HG03575 (cell line): Measurements from ENCODE around the gene PRR3.
"Not testable (repeated sequence)": the region's sequence is repeated elsewhere in the genome, so short reads cannot be mapped to it uniquely, and the experiment has no call there.

Experiments
- ATAC-seq: cut with Tn5 transposase; IDR thresholded peaks from one replicate; pipeline ENCODE4 v1.9.1; 2021; ENCODE audit not compliant: unreplicated experiment, insufficient number of reproducible peaks, low FRiP score; ENCODE audit errors: extremely low read depth

The PRR3 gene

DNA sequence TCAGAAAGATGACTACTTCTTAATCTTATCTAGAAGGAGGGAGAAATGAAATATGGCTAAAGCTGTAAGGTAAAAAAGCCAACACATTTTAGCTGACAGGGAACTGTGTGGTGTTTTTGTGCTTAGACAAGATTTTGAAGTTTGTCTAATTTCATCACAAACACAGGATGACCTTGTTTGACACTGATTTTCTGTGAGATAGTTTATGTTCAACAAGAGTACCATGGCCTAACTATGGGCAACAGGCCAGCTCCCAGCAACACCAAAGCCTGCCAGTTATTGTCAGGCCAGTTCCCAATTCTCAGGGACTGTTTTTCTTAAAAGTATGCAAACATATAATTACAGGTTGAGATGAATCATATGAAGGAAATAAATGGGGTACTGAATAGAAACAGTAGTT lies 8.7 kb downstream of the PRR3 start:
- ATAC-seq, result no peak

DNA sequence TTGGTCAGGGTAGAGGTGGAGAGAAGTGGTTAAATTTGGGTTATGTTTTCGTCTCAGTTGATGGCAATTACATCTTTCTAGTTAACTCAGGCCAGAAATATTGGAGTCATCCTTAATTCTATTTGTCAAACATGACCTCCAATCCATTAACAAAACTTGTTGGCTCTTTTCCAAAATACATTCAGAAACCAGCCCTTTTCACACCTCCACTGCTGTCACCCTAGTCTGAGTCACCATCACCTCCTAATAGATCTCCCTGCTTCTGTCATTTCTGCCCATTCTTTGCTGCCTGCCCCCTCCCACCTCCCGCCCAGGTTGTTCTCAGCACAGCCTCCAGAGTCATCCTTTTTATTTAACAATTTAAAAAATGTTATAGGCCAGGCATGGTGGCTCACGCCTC lies 11.2 kb downstream of the PRR3 start:
- ATAC-seq, result no peak

DNA sequence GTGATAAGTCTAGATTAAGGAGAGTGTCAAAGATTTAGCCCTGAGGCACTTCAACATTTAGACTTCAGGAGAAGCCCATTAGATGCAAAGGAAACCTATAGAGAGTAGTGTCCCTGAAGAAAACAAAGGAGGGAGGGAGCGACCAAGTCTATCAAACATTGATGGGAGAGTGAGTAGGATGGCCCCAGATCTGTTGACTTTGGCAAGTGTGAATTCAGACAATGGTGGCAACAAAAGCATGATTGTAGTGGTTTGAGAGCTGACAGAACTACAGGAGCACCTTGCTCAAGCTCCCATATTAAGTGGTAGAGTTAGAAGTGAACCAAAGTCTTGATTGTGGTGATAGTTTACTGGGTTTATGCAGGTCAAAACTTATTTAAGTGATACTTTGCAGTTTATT lies 13.2 kb downstream of the PRR3 start:
- no peak for ATAC-seq

GRCh38 chr6:30570740-30571074 lies 13.6 kb downstream of the PRR3 start:
- ATAC-seq, result no peak

GRCh38 chr6:30571075-30571761 lies 14.1 kb downstream of the PRR3 start, which contains the start of gene ABCF1:
TSS of gene ABCF1 (plus strand) at chr6:30571442. CDS start at chr6:30571488, 46 bp downstream.
- peak; percentile 53 for ATAC-seq

DNA sequence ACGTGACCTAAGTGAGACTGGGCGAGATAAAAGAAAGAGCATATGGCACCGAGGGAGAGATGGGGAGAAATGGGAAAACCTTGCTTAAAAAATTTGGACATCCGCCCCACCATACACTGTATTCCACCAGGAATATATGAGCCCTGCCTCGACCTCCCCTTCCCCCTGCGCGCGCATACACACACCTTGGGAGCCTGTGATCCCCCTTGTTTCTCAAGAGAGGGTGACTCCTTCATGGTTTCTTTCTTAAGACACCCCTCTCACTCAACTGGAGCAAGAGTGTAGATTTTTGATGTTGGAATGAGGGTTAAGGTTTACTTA lies 14.6 kb downstream of the PRR3 start:
- no peak for ATAC-seq

DNA sequence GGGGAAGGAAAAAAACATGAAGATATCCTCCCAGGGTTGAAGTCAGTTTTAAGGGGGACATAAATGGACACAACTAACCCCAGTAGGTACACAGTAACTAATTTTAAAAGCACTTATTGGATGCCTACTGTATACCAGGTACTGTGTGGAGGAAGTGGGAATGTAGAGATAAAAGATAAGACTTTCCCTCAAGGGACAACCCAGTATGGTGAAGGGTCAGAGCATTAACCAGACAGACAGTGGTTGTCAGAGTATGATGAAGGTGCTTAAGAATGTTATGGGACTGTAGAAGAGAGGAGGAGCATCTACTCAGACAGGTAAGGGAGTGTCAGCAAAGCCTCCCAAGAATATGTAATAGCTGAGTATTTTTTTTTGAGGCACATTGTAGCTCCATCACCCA lies 15.1 kb downstream of the PRR3 start:
- no peak for ATAC-seq

- no peak for ATAC-seq
Measured at GRCh38 chr6:30573113-30573512, 16.0 kb downstream of the PRR3 start.

DNA sequence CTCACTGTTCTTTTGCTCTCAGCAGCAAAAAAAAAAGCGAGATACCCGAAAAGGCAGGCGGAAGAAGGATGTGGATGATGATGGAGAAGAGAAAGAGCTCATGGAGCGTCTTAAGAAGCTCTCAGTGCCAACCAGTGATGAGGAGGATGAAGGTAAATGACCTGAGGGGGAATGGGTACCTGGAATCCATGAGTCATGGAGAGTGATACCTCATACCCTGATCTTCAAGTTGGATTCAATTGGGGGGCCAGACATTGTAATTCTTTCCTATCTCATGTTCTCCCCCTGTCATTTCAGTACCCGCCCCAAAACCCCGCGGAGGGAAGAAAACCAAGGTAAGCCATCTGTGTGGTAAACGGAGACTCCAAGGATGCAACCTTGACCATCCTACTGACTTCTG lies 21.0 kb downstream of the PRR3 start:
- ATAC-seq, result no peak

DNA sequence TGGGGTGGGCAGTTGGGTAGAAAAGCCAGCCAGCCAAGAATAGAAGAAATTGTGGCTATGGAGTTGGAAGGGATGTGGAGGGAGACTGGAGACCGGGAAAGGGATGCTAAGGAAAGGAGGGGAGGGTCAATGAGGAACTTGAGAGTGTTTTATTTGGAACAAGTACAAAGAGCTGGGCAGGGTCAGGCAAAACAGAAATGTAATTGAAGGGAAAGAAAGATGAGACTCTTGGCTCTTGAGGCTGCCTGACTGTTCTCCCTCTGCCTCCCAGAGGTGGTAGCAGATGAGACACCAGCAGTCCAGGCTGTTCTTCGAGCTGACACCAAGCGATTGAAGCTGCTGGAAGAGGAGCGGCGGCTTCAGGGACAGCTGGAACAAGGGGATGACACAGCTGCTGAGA lies 26.8 kb downstream of the PRR3 start:
- no peak for ATAC-seq

DNA sequence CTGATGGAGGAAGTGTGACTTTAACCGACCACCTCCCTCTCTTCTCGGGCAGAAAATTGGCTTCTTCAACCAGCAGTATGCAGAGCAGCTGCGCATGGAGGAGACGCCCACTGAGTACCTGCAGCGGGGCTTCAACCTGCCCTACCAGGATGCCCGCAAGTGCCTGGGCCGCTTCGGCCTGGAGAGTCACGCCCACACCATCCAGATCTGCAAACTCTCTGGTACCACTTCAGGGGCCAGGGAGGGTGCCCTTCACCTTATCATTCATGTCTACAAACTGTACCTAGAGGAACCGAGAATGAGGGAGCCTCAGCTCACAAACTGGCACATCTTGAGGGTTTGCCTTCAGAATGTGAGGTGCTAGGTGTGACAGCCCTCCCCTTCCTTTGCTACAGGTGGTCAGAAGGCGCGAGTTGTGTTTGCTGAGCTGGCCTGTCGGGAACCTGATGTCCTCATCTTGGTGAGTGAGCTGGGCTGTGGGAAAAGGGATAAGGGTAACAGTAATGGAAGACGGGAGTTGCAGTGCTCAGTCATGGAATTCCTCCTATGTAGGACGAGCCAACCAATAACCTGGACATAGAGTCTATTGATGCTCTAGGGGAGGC lies 32.8 kb downstream of the PRR3 start:
- no peak for ATAC-seq

- no peak for ATAC-seq
Measured at GRCh38 chr6:30590509-30590908, 33.4 kb downstream of the PRR3 start.

GRCh38 chr6:30591008-30591407 lies 33.9 kb downstream of the PRR3 start:
- no peak for ATAC-seq

DNA sequence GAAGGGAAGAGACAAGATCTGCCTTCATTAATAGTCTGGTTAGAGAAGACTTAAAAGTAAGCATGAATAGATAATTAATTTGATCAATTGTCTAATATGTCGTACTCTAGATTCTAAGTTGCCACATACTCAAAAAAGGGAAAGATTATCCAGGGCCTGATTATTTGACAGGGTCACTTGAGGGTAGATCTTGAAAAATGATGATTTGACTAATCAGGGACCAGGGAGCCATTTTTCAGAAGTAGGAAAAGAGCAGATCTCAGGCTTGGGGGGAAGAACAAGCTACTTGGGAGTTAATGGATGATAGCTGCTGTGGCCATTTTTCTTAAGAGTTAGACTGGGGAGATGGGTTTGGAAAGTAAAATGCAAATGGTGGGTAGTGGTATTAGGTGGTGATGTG lies 35.2 kb downstream of the PRR3 start:
- ATAC-seq, result no peak

DNA sequence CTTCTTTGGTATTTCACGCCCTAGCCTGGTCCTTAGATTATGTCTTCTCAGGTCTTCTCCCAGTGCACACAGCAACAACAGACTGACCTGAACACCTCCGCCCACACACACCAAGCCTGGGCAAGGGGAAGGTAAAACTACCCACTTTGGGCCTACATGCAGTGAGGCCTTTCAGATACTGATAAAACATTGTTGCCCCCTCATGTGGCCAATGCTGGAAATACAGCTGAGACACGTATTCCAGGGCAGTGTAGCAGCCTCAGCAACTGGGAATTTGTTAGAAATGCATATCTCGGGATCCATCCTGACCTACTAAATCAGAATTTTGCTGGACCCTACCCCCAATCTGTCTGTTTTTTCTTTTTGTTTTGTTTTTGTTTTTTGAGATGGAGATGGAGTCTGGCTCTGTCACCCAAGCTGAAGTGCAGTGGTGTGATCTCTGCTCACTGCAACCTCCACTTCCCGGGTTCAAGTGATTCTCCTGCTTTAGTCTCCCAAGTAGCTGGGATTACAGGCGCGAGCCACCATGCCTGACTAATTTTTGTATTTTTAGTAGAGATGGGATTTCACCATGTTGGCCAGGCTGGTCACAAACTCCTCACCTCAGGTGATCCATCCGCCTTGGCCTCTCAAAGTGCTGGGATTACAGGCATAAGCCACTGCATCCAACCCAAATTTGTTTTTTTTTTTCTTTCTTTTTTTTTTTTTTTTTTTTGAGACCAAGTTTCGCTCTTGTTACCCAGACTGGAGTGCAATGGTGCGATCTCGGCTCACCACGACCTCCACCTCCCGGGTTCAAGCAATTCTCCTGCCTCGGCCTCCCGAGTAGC lies 40.4 kb downstream of the PRR3 start:
- not testable (repeated sequence) for ATAC-seq

DNA sequence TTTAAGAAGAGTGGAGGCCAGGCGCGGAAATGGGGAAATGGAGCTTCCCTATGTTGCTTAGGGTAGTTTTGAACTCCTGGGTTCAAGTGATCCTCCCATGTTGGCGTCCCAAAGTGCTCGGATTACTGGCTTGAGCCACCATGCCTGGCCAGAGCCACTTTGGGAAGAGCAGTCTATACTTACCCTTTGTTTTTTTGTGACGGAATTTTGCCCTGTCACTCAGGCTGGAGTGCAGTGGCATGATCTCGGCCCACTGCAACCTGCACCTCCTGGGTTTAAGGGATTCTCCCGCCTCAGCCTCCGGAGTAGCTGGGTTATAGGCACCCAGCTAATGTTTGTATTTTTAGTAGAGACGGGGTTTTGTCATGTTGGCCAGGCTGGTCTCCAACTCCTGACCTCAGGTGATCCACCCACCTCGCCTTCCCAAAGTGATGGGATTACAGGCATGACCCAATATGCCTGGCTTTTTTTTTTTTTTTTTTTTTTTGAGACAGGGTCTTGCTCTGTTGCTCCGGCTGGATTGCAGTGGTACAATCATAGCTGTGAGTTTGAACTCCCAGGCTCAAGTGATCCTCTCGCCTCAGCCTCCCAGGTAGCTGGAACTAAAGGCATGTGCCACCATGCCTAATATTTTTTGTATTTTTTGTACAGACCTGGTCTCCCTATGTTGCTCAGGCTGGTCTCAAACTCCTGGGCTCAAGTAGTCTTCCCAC lies 42.0 kb downstream of the PRR3 start:
- ATAC-seq, result no peak

DNA sequence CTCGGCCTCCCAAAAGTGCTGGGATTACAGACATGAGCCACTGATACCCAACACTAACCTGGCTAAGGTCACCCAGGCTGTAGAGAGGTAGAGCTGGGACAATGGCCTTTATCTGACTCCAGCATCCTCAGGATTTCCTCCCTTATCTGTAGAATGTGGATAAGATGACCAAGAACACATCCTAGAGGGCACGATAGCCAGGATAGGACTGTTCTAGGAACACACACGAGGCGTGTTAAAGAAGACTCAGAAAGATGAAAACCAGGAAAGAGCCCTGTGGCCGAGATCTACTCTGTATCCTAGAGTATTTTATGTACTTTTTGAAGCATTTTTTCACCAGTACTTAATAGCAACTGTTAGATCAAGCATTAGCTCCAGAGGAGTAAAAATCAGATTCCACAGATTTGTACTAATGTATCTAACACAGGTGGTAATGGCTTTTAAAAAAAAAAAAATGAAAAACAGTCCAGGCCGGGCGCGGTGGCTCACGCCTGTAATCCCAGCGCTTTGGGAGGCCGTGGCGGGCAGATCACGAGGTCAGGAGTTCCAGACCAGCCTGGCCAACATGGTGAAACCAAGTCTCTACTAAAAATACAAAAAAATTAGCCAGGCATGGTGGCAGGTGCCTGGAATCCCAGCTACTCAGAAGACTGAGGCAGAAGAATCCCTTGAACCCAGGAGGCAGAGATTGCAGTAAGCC lies 42.7 kb downstream of the PRR3 start:
- ATAC-seq, result no peak

DNA sequence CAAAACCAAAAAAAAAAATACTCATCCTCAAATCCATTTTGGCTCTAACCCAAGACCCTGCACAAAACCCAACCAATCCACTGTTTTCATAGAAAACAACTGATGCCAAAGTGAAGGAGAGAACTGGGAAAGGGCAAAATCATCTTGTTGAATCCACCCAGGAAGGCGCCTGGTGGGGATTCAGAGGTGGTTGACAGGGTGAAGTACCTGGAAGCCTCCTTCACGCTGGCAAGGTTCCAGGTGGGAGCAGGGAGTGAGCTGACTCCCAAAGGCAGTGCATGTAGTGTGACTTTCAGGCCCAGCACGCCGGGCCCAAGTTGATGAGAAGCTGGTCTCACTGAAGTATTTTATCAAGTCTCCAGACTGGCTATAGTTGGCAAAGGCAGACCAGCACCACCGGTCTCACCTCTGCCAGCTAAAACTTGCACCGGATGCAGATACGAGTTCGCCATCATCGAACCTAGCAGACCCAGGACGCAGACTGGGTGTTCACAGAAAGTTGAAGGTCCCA lies 43.4 kb downstream of the PRR3 start:
- ATAC-seq, result no peak

DNA sequence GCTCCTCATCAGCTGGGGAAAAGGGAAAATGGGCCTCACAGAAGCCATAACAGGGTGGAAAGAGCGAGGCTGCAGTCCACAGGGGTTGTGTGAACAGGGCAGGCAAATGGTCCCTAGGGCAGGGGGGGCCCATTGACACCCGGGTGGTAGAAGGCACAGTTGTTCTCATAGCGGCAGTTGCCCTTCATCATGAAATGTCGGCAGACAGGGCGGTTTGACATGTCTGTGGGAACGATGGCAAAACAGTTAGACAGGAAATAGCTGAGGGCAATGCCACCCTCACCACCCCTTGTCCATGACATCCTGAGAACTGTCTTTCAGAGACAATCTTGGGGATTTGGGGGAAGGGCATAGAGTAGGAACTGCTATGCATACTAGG lies 44.3 kb downstream of the PRR3 start:
- no peak for ATAC-seq
